COLO668 (cell line): ENCODE measurements around the gene CNIH1.
"Not testable (repeated sequence)": the region's sequence is repeated elsewhere in the genome, so short reads cannot be mapped to it uniquely, and the experiment has no call there.

Experiments
- DNase-seq: peaks from one replicate; lab custom pipeline; 2025; ENCODE audit not compliant: unreplicated experiment; lab: John Stamatoyannopoulos, UW

CNIH1 gene

GRCh38 chr14:54470701-54471100, 29.5 kb upstream of the CNIH1 start:
- DNase-seq: no peak

GRCh38 chr14:54467280-54467679, 26.1 kb upstream of the CNIH1 start:
- no peak for DNase-seq

GRCh38 chr14:54465654-54466053, 24.5 kb upstream of the CNIH1 start:
- no peak for DNase-seq

- DNase-seq: no peak
Observed at GRCh38 chr14:54462048-54462447, 20.9 kb upstream of the CNIH1 start.

GRCh38 chr14:54459106-54459505, 17.9 kb upstream of the CNIH1 start:
- DNase-seq: no peak

- DNase-seq: not testable (repeated sequence)
Observed at GRCh38 chr14:54458536-54458935, 17.4 kb upstream of the CNIH1 start.

GRCh38 chr14:54457609-54457996, 16.4 kb upstream of the CNIH1 start:
- no peak for DNase-seq

GRCh38 chr14:54456820-54457608, 15.8 kb upstream of the CNIH1 start:
- not testable (repeated sequence) for DNase-seq

GRCh38 chr14:54455363-54455762, 14.2 kb upstream of the CNIH1 start:
- DNase-seq: no peak

GRCh38 chr14:54453990-54454389, 12.8 kb upstream of the CNIH1 start:
- DNase-seq: not testable (repeated sequence)

- no peak for DNase-seq
Observed at GRCh38 chr14:54453252-54453651, 12.1 kb upstream of the CNIH1 start.

GRCh38 chr14:54451961-54452360, 10.8 kb upstream of the CNIH1 start:
- DNase-seq: no peak

GRCh38 chr14:54451121-54451601, 10.0 kb upstream of the CNIH1 start:
- no peak for DNase-seq

GRCh38 chr14:54450535-54450934, 9.4 kb upstream of the CNIH1 start:
- no peak for DNase-seq

- no peak for DNase-seq
Observed at GRCh38 chr14:54447231-54447692, 6.1 kb upstream of the CNIH1 start.

GRCh38 chr14:54446161-54446693, 5.1 kb upstream of the CNIH1 start:
- DNase-seq: peak; percentile 87

GRCh38 chr14:54444681-54445080, 3.5 kb upstream of the CNIH1 start:
- no peak for DNase-seq

GRCh38 chr14:54443981-54444380, 2.8 kb upstream of the CNIH1 start:
- DNase-seq: no peak

GRCh38 chr14:54442961-54443360, 1.8 kb upstream of the CNIH1 start:
- not testable (repeated sequence) for DNase-seq

GRCh38 chr14:54440476-54440872, 700 bp downstream of the CNIH1 start:
- no peak for DNase-seq

- DNase-seq: no peak
Observed at GRCh38 chr14:54440037-54440436, 1.1 kb downstream of the CNIH1 start.

GRCh38 chr14:54438703-54439102, 2.5 kb downstream of the CNIH1 start:
- DNase-seq: no peak

GRCh38 chr14:54437954-54438353, 3.2 kb downstream of the CNIH1 start:
- DNase-seq: not testable (repeated sequence)
